H9 (cell line): ENCODE data around the gene RAB19. TPM values are rescaled to one million over a fixed set of nuclear protein-coding genes. Genes with fewer than 3 reads are reported as not detected.

Experiments used
- DNase-seq: peaks from one replicate; pipeline ENCODE4 v3.0.0-alpha.2; 2017
- H2AFZ ChIP-seq: one replicate; pipeline ENCODE4 v1.6.1; 2013; ENCODE audit warnings: mild to moderate bottlenecking, low read length, control low read depth, moderate library complexity
- H2AK5ac ChIP-seq: 2 replicates; pipeline ENCODE4 v1.6.1; 2013; ENCODE audit warnings: low read length, control low read depth, mixed read lengths; ENCODE audit not compliant: insufficient read length
- H2BK120ac ChIP-seq: one replicate; pipeline ENCODE4 v1.6.1; 2013; ENCODE audit warnings: low read depth, mild to moderate bottlenecking, low read length, control low read depth, inconsistent platforms; ENCODE audit not compliant: poor library complexity, severe bottlenecking
- H2BK12ac ChIP-seq: 2 replicates; pipeline ENCODE4 v1.6.1; 2013; ENCODE audit warnings: low read length, control low read depth, mixed read lengths, low read depth; ENCODE audit not compliant: insufficient read length
- H2BK15ac ChIP-seq: 2 replicates; pipeline ENCODE4 v1.6.1; 2013; ENCODE audit warnings: low read depth, low read length, control low read depth
- H2BK20ac ChIP-seq: one replicate; pipeline ENCODE4 v1.6.1; 2013; ENCODE audit warnings: low read depth, mild to moderate bottlenecking, low read length, control low read depth, inconsistent platforms; ENCODE audit not compliant: poor library complexity, severe bottlenecking
- H2BK5ac ChIP-seq: 2 replicates; pipeline ENCODE4 v1.6.1; 2013; ENCODE audit warnings: low read length, control low read depth, mixed read lengths; ENCODE audit not compliant: insufficient read length
- H3K14ac ChIP-seq: 2 replicates; pipeline ENCODE4 v1.6.1; 2013; ENCODE audit warnings: low read length, control low read depth; ENCODE audit not compliant: insufficient read depth
- H3K18ac ChIP-seq: 2 replicates; pipeline ENCODE4 v1.6.1; 2013; ENCODE audit warnings: low read depth, mild to moderate bottlenecking, mixed read lengths, low read length, control low read depth; ENCODE audit not compliant: insufficient read length
- H3K23ac ChIP-seq: 2 replicates; pipeline ENCODE4 v1.6.1; 2013; ENCODE audit warnings: low read length, control low read depth, mixed read lengths, low read depth; ENCODE audit not compliant: insufficient read length
- H3K23me2 ChIP-seq: 2 replicates; pipeline ENCODE4 v1.6.1; 2013; ENCODE audit warnings: low read depth, mild to moderate bottlenecking, mixed read lengths, low read length, control low read depth; ENCODE audit not compliant: insufficient read length, poor library complexity, severe bottlenecking
- H3K27ac ChIP-seq: 2 replicates; pipeline ENCODE4 v1.5.1; 2013; ENCODE audit warnings: low read length, control low read depth, mixed read lengths, low read depth; ENCODE audit not compliant: insufficient read length
- H3K27me3 ChIP-seq: 2 replicates; pipeline ENCODE4 v1.6.1; 2013; ENCODE audit warnings: low read length, control low read depth, inconsistent platforms; ENCODE audit not compliant: insufficient read depth
- H3K4ac ChIP-seq: 2 replicates; pipeline ENCODE4 v1.6.1; 2013; ENCODE audit warnings: low read depth, mild to moderate bottlenecking, control low read depth, inconsistent platforms, low read length, moderate library complexity
- H3K4me1 ChIP-seq: 2 replicates; pipeline ENCODE4 v1.6.1; 2013; ENCODE audit warnings: low read length, control low read depth, inconsistent platforms; ENCODE audit not compliant: insufficient read depth
- H3K4me2 ChIP-seq: 2 replicates; pipeline ENCODE4 v1.6.1; 2013; ENCODE audit warnings: low read length, control low read depth, mixed read lengths; ENCODE audit not compliant: insufficient read length, insufficient read depth
- H3K56ac ChIP-seq: 2 replicates; pipeline ENCODE4 v1.6.1; 2013; ENCODE audit warnings: low read depth, mild to moderate bottlenecking, mixed read lengths, low read length, control low read depth; ENCODE audit not compliant: insufficient read length
- H3K79me1 ChIP-seq: 2 replicates; pipeline ENCODE4 v1.6.1; 2013; ENCODE audit warnings: low read depth, mild to moderate bottlenecking, moderate library complexity, low read length, control low read depth, inconsistent platforms; ENCODE audit not compliant: insufficient read depth, poor library complexity, severe bottlenecking
- H3K79me2 ChIP-seq: 2 replicates; pipeline ENCODE4 v1.6.1; 2013; ENCODE audit warnings: low read length, control low read depth, inconsistent platforms; ENCODE audit not compliant: insufficient read depth
- H3K9ac ChIP-seq: 2 replicates; pipeline ENCODE4 v1.6.1; 2013; ENCODE audit warnings: low read length, control low read depth, mixed read lengths; ENCODE audit not compliant: insufficient read length; ENCODE audit errors: extremely low read depth
- H3K9me3 ChIP-seq: one replicate; pipeline ENCODE4 v1.6.1; 2013; ENCODE audit warnings: low read depth, low read length, inconsistent platforms; ENCODE audit not compliant: control insufficient read depth
- H3T11ph ChIP-seq: one replicate; pipeline ENCODE4 v1.6.1; 2013; ENCODE audit warnings: mild to moderate bottlenecking, low read length, control low read depth, inconsistent platforms
- H4K20me1 ChIP-seq: one replicate; pipeline ENCODE4 v1.6.1; 2013; ENCODE audit not compliant: control insufficient read depth, insufficient read length, insufficient read depth
- H4K5ac ChIP-seq: 2 replicates; pipeline ENCODE4 v1.6.1; 2013; ENCODE audit warnings: low read depth, mild to moderate bottlenecking, mixed read lengths, low read length, control low read depth; ENCODE audit not compliant: insufficient read length
- H4K8ac ChIP-seq: replicated peaks from 2 replicates; pipeline ENCODE4 v1.6.1; 2013; ENCODE audit warnings: low read length, control low read depth, mixed read lengths, low read depth; ENCODE audit not compliant: insufficient read length
- H4K91ac ChIP-seq: 2 replicates; pipeline ENCODE4 v1.6.1; 2013; ENCODE audit warnings: low read depth, mild to moderate bottlenecking, moderate library complexity, mixed read lengths, low read length, control low read depth; ENCODE audit not compliant: insufficient read length
- H3K27ac Mint-ChIP-seq, 3 experiments: 2 replicates in 2 of 3; 3 replicates in 1 of 3; pipeline ENCODE4 v1.8.0; 2020 to 2021; ENCODE audit warnings: mixed read lengths in 3 of 3, mild to moderate bottlenecking in 1 of 3, moderate library complexity in 1 of 3
- H3K27me3 Mint-ChIP-seq: 2 replicates; pipeline ENCODE4 v1.8.0; 2021; ENCODE audit warnings: low read depth, mild to moderate bottlenecking, moderate library complexity, mixed read lengths
- H3K36me3 Mint-ChIP-seq, 3 experiments: 2 replicates in 2 of 3; 3 replicates in 1 of 3; pipeline ENCODE4 v1.8.0; 2020 to 2021; ENCODE audit warnings: low read depth in 3 of 3, mixed read lengths in 3 of 3; ENCODE audit not compliant: insufficient read depth in 1 of 3
- H3K4me1 Mint-ChIP-seq, 2 experiments: 2 replicates each; pipeline ENCODE4 v1.8.0; 2020; ENCODE audit warnings: mixed read lengths in 2 of 2
- H3K4me3 Mint-ChIP-seq, 2 experiments: 2 replicates in 1 of 2; 3 replicates in 1 of 2; pipeline ENCODE4 v1.8.0; 2020 to 2021; ENCODE audit warnings: mild to moderate bottlenecking in 2 of 2, mixed read lengths in 2 of 2, moderate library complexity in 1 of 2
- H3K9me3 Mint-ChIP-seq, 2 experiments: 2 replicates in 1 of 2; 3 replicates in 1 of 2; pipeline ENCODE4 v1.8.0; 2020; ENCODE audit warnings: mild to moderate bottlenecking in 2 of 2, mixed read lengths in 2 of 2, moderate library complexity in 1 of 2
- WGBS: extraction: QIAGEN DNeasy Blood & Tissue Kit; methylation state at CpG from one replicate; pipeline ENCODE4 v1.1.7; 2013; ENCODE audit warnings: missing lambda C conversion rate, low lambda C conversion rate, mixed read lengths; ENCODE audit not compliant: insufficient read length; ENCODE audit errors: extremely low coverage; 5-methylcytosine and 5-hydroxymethylcytosine counted together
- total RNA-seq: library from RNA; stranded (reverse); gene quantifications from 2 replicates; pipeline ENCODE4 v1.2.1, GENCODE V29; 2021
- TF ChIP-seq, protein P1 (sequence below): fragments of 200-600 bp; sonication (generic); conservative IDR thresholded peaks from 3 replicates; pipeline ENCODE4 v1.8.0; 2021; ENCODE audit warnings: antibody characterized with exemption, mild to moderate bottlenecking

RAB19 gene
- total RNA-seq, 1 experiment from 2014 or later, result 15.1 TPM

DNA sequence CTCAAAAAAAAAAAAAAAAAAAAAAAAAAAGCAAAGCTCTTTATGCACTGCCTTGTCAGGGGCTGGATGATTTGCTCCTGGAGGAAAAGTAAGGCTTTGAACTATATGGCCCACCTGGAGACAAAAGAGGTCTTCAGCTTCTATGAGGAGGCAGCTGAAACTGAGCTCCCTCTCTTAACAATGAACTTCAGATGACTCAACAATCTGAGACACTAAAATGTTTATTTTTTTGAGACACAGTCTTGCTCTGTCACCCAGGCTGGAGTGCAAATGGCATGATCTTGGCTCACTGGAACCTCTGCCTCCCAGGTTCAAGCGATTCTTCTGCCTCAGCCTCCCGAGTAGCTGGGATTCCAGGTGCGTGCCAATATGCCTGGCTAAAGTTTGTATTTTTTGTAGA, 36.7 kb downstream of the RAB19 start:
- Histone ChIP-seq H4K20me1 (no peaks in the 10 kb centered on the region), H3K23me2 (no peaks in the 10 kb centered on the region), H3K27ac (no peak overlapping the region), H4K91ac (no peak overlapping the region), H2BK12ac (no peak overlapping the region), H3K9me3 (no peaks in the 10 kb centered on the region), H3K23ac (no peak overlapping the region), H2AK5ac (no peak overlapping the region), H3K56ac (no peak overlapping the region), H3K79me2 (no peaks in the 10 kb centered on the region), H2AFZ (no peak overlapping the region), H3K4me2 (no peak overlapping the region), H3K4me1 (no peaks in the 10 kb centered on the region), H2BK20ac (no peak overlapping the region), H3K4ac (no peak overlapping the region), H3K79me1 (no peaks in the 10 kb centered on the region), H3K18ac (no peak overlapping the region), H3K14ac (no peak overlapping the region), H2BK15ac (no peak overlapping the region), H3K27me3 (no peaks in the 10 kb centered on the region), H3K9ac (no peak overlapping the region), H4K8ac (no peak overlapping the region), H4K5ac (no peak overlapping the region), H2BK120ac (no peak overlapping the region), H3T11ph (no peak overlapping the region), H2BK5ac (no peak overlapping the region)
- Mint-ChIP-seq H3K36me3 (no peaks in the 10 kb centered on the region; a peak in 1 of 7 replicates), H3K27me3 (no peaks in the 10 kb centered on the region), H3K4me1 (no peaks in the 10 kb centered on the region), H3K4me3 (no peak overlapping the region), H3K9me3 (no peaks in the 10 kb centered on the region), H3K27ac (no peak overlapping the region)
- no peak for DNase-seq
- WGBS, result no CpG with 5 or more reads among the region's 3 CpGs
- TF ChIP-seq, protein P1, sequence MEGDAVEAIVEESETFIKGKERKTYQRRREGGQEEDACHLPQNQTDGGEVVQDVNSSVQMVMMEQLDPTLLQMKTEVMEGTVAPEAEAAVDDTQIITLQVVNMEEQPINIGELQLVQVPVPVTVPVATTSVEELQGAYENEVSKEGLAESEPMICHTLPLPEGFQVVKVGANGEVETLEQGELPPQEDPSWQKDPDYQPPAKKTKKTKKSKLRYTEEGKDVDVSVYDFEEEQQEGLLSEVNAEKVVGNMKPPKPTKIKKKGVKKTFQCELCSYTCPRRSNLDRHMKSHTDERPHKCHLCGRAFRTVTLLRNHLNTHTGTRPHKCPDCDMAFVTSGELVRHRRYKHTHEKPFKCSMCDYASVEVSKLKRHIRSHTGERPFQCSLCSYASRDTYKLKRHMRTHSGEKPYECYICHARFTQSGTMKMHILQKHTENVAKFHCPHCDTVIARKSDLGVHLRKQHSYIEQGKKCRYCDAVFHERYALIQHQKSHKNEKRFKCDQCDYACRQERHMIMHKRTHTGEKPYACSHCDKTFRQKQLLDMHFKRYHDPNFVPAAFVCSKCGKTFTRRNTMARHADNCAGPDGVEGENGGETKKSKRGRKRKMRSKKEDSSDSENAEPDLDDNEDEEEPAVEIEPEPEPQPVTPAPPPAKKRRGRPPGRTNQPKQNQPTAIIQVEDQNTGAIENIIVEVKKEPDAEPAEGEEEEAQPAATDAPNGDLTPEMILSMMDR, result no peak
